ENCODE measurements around the gene C1orf210. TPM values are rescaled to one million over a fixed set of nuclear protein-coding genes. Genes with fewer than 3 reads are reported as not detected.
A peak's percentile ranks its signal among the peaks of the same experiment; 100 is the strongest.

C1orf210 gene
- total RNA-seq, 2 donors from 2014 or later: 6.6 to 11.7 TPM

DNA sequence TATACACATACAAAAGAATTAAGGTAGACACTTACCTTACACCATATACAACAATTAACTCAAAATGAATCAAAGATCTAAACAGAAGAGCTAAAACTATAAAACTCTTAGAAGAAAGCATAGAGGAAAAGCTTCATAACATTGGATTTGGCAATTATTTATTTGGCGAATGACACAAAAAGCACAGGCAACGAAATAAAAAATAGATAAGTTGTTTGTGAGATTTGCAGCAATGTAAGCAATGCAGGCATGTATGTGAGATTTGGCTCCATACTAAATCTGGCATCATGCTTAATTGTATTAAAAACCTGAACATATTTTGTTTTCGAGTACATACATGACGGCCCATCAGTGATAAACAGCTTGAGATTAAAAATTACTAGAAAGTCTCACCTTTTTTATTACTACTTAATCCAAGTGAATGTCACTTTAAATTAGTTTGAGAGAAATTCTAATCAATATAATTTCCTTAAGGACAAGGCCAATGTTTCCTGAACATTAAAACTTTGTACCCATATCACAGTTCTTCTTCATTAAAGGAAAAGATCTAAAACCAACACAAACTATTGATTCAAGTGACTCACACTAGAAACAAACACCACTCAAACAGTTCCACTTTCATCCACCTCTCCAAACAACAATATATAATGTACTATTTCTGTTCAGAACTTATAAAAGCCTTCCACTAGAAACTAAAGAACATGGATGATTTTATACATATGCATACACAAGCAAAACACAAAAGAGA is 38.7 kb downstream of the C1orf210 start:
- DNase-seq: no peak
- H3K27me3 ChIP-seq: no peaks in the 10 kb centered on the region
- peak overlapping the region in 1 of 4 donors; percentile 36 for H3K27ac ChIP-seq
- 51 to 59% methylated on average over 4 of the region's 4 CpGs for WGBS, 2 donors
- H3K4me1 ChIP-seq: peaks cover 16% of the 10 kb centered on the region
- H3K4me3 ChIP-seq: no peak overlapping the region
- peak; percentile 64 for ATAC-seq
- H3K36me3 ChIP-seq (replicated peaks in 1 of 2; ENCODE audit: insufficient read depth in 1 of 2, low read depth in 2 of 2): no peaks in the 10 kb centered on the region
- TF ChIP-seq, protein P1, sequence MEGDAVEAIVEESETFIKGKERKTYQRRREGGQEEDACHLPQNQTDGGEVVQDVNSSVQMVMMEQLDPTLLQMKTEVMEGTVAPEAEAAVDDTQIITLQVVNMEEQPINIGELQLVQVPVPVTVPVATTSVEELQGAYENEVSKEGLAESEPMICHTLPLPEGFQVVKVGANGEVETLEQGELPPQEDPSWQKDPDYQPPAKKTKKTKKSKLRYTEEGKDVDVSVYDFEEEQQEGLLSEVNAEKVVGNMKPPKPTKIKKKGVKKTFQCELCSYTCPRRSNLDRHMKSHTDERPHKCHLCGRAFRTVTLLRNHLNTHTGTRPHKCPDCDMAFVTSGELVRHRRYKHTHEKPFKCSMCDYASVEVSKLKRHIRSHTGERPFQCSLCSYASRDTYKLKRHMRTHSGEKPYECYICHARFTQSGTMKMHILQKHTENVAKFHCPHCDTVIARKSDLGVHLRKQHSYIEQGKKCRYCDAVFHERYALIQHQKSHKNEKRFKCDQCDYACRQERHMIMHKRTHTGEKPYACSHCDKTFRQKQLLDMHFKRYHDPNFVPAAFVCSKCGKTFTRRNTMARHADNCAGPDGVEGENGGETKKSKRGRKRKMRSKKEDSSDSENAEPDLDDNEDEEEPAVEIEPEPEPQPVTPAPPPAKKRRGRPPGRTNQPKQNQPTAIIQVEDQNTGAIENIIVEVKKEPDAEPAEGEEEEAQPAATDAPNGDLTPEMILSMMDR (IDR thresholded peaks at IDR 0.05): no peak
- no peak for TF ChIP-seq POLR2A (IDR thresholded peaks at IDR 0.05)
- intact Hi-C loops (cut with DNase I): no loop called here
- H3K9me3 ChIP-seq: no peaks in the 10 kb centered on the region

DNA sequence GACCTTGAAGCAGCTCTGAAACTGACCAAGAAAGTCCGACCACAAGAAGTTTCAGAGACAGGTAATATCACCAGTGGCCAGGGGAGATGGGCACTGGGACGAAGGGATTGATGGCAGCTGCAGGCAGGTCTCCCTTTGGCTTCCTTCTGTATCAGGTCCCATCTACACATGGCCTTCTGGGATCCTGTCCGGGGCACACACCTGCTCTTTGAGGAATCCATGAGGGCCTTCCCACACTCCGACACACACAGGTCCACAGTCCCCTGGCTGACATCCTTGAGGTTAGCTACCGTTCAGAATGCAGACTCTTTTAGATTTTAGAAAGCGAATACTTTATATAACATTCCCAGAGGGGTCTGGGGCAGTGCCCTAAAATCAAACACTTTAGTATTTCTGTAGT is 42.1 kb downstream of the C1orf210 start:
- Histone ChIP-seq H3K27me3 (no peaks in the 10 kb centered on the region), H3K9me3 (no peaks in the 10 kb centered on the region), H3K4me3 (no peak overlapping the region), H3K4me1 (peaks cover 28% of the 10 kb centered on the region), H3K27ac (peak overlapping the region in 3 of 4 donors; percentile 19 to 39 (median 37)), H3K36me3 (replicated peaks in 1 of 2; ENCODE audit: insufficient read depth in 1 of 2, low read depth in 2 of 2) (no peaks in the 10 kb centered on the region)
- DNase-seq (peak in 2 of 4 donors; percentile 27 to 49), ATAC-seq (peak; percentile 49)
- WGBS, 2 donors: 33 to 51% methylated on average over 6 of the region's 6 CpGs
- intact Hi-C loops (cut with DNase I): no loop called here
- TF ChIP-seq POLR2A (IDR thresholded peaks at IDR 0.05): no peak
- TF ChIP-seq, protein P1 (IDR thresholded peaks at IDR 0.05): no peak

DNA sequence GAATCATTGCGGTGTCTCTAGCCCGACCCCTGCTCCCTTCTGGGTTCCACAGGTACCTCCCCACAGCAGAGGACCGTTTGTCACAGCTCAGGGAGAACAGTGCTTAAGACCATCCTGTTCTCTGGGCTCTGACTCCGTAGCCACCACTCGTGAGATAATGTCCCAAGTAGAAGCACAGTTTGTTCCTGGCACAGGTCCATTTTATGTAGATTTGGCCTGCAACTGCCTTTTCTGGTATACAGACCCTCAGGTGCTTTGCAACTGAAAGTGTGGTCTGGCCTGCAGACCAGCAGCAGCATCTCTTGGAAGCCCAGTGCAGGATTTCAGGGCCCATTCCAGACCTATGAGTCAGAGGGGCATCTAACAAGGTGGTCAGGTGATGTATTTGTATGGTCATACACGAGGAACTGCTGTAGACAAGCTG is 44.0 kb downstream of the C1orf210 start:
- Histone ChIP-seq H3K4me3 (no peak overlapping the region), H3K27ac (no peak overlapping the region), H3K27me3 (no peaks in the 10 kb centered on the region), H3K4me1 (peaks cover 24% of the 10 kb centered on the region), H3K9me3 (no peaks in the 10 kb centered on the region), H3K36me3 (replicated peaks in 1 of 2; ENCODE audit: insufficient read depth in 1 of 2, low read depth in 2 of 2) (no peaks in the 10 kb centered on the region)
- no peak for TF ChIP-seq POLR2A (IDR thresholded peaks at IDR 0.05)
- TF ChIP-seq, protein P1 (IDR thresholded peaks at IDR 0.05): no peak
- peak in 3 of 4 donors; percentile 35 to 50 (median 47) for DNase-seq
- intact Hi-C loops (cut with DNase I): no loop called here
- WGBS, 2 donors: 44 to 45% methylated on average over 5 to 6 of the region's 6 CpGs
- no peak for ATAC-seq

DNA sequence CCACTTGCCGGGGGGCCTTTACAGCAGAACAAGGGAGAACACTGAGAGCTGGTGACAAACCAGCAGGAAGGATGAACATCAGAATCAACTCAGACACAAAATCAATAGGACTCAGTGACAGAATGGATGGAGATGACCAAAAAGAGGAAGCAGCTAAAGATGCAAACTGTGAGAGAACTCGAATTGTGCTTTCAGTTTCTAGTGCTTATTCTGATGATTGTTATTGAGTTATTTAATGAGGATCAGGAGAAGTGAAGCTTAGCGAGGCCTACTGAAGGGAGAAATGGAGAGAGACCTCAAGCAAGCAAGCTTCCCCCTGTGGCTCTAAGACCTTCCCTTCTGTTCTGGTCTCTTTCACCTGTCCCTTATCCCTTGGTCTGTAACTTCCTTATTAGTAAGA is 45.9 kb downstream of the C1orf210 start:
- intact Hi-C loops (cut with DNase I): loop anchor here (10.0 kb wide), 1 partner anchor 125 kb away; the partner anchor contains the start of gene ELOVL1
- no peak for DNase-seq
- Histone ChIP-seq H3K4me3 (no peak overlapping the region), H3K27me3 (no peaks in the 10 kb centered on the region), H3K27ac (no peak overlapping the region), H3K4me1 (peaks cover 24% of the 10 kb centered on the region), H3K36me3 (replicated peaks in 1 of 2; ENCODE audit: insufficient read depth in 1 of 2, low read depth in 2 of 2) (no peaks in the 10 kb centered on the region), H3K9me3 (no peaks in the 10 kb centered on the region)
- TF ChIP-seq POLR2A (IDR thresholded peaks at IDR 0.05): no peak
- TF ChIP-seq, protein P1 (IDR thresholded peaks at IDR 0.05): no peak
- no peak for ATAC-seq
- 72 to 80% methylated on average over 3 of the region's 3 CpGs for WGBS, 2 donors
